Dermis blood vessel endothelial cell (primary cell): ENCODE data around the gene SLC16A11. TPM values are rescaled to one million over a fixed set of nuclear protein-coding genes. Genes with fewer than 3 reads are reported as not detected.
"Not testable (repeated sequence)": the region's sequence is repeated elsewhere in the genome, so short reads cannot be mapped to it uniquely, and the experiment has no call there.

ENCODE experiments used
- DNase-seq: peaks from one replicate; pipeline ENCODE4 v3.0.0; 2010
- total RNA-seq: library from RNA; depleted of rRNA; stranded (reverse); fragments of >200 nt; gene quantifications from 2 replicates; pipeline ENCODE4 v1.2.3, GENCODE V29; 2014

SLC16A11 gene
- total RNA-seq = 1.1 and 1.5 TPM in 2 replicates

- peak; percentile 60 for DNase-seq
Measured at GRCh38 chr17:7043497-7044198, at the start of gene SLC16A11. TSS of gene SLC16A11 (minus strand) at chr17:7044092. CDS start at chr17:7043513, 579 bp downstream.

- not testable (repeated sequence) for DNase-seq
Measured at GRCh38 chr17:7091311-7092005, 47.6 kb upstream of the SLC16A11 start.

- not testable (repeated sequence) for DNase-seq
Measured at GRCh38 chr17:7089570-7089969, 45.7 kb upstream of the SLC16A11 start.

GRCh38 chr17:7088442-7088841 lies 44.5 kb upstream of the SLC16A11 start:
- not testable (repeated sequence) for DNase-seq

GRCh38 chr17:7084088-7084487 lies 40.2 kb upstream of the SLC16A11 start:
- peak; percentile 27 for DNase-seq

GRCh38 chr17:7083592-7083991 lies 39.7 kb upstream of the SLC16A11 start:
- DNase-seq = no peak

- DNase-seq = peak; percentile 19
Measured at GRCh38 chr17:7081341-7082062, 37.6 kb upstream of the SLC16A11 start.

- no peak for DNase-seq
Measured at GRCh38 chr17:7080456-7081041, 36.7 kb upstream of the SLC16A11 start.

GRCh38 chr17:7079581-7080455 lies 35.9 kb upstream of the SLC16A11 start, which contains the start of gene CLEC10A:
TSS of gene CLEC10A (minus strand) at chr17:7080251. CDS start at chr17:7078812, 1,439 bp downstream.
- no peak for DNase-seq

GRCh38 chr17:7078711-7079110 lies 34.8 kb upstream of the SLC16A11 start:
- no peak for DNase-seq

- no peak for DNase-seq
Measured at GRCh38 chr17:7077911-7078546, 34.1 kb upstream of the SLC16A11 start.

GRCh38 chr17:7074931-7075330 lies 31.0 kb upstream of the SLC16A11 start:
- no peak for DNase-seq

- no peak for DNase-seq
Measured at GRCh38 chr17:7072406-7072805, 28.5 kb upstream of the SLC16A11 start.

- no peak for DNase-seq
Measured at GRCh38 chr17:7070712-7071111, 26.8 kb upstream of the SLC16A11 start.

GRCh38 chr17:7068268-7068667 lies 24.4 kb upstream of the SLC16A11 start:
- no peak for DNase-seq

- DNase-seq = no peak
Measured at GRCh38 chr17:7067198-7067597, 23.3 kb upstream of the SLC16A11 start.

- no peak for DNase-seq
Measured at GRCh38 chr17:7064261-7064660, 20.4 kb upstream of the SLC16A11 start.

GRCh38 chr17:7063518-7064094 lies 19.7 kb upstream of the SLC16A11 start:
- peak; percentile 34 for DNase-seq

GRCh38 chr17:7060165-7060891 lies 16.4 kb upstream of the SLC16A11 start:
- DNase-seq = peak; percentile 99

GRCh38 chr17:7058831-7059447 lies 15.0 kb upstream of the SLC16A11 start:
- peak; percentile 97 for DNase-seq
